Activated naive CD8-positive, alpha-beta T cell treated with anti-CD3 and anti-CD28 coated beads for 36 hours (primary cell): ENCODE measurements around the gene PRKAG3. TPM values are rescaled to one million over a fixed set of nuclear protein-coding genes. Genes with fewer than 3 reads are reported as not detected.
A peak's percentile ranks its signal among the peaks of the same experiment; 100 is the strongest.

ENCODE experiments used
- DNase-seq: peaks from one replicate; pipeline ENCODE4 v3.0.0; 2021
- H3K27ac Mint-ChIP-seq: one replicate; pipeline ENCODE4 v1.8.0; 2022; ENCODE audit warnings: mild to moderate bottlenecking, moderate library complexity, mixed read lengths
- H3K27me3 Mint-ChIP-seq: one replicate; pipeline ENCODE4 v1.8.0; 2022; ENCODE audit warnings: mild to moderate bottlenecking, mixed read lengths
- H3K36me3 Mint-ChIP-seq: one replicate; pipeline ENCODE4 v1.8.0; 2021; ENCODE audit warnings: mild to moderate bottlenecking, mixed read lengths
- H3K4me1 Mint-ChIP-seq: one replicate; pipeline ENCODE4 v1.8.0; 2021; ENCODE audit warnings: mixed read lengths
- H3K4me3 Mint-ChIP-seq: one replicate; pipeline ENCODE4 v1.8.0; 2022; ENCODE audit warnings: mild to moderate bottlenecking, moderate library complexity, mixed read lengths
- H3K9me3 Mint-ChIP-seq: one replicate; pipeline ENCODE4 v1.8.0; 2022; ENCODE audit warnings: mixed read lengths
- total RNA-seq, 2 experiments: library from RNA; stranded (reverse); gene quantifications; one replicate each; pipeline ENCODE4 v1.2.3, GENCODE V29; 2021

PRKAG3 gene
- total RNA-seq: not detected

DNA sequence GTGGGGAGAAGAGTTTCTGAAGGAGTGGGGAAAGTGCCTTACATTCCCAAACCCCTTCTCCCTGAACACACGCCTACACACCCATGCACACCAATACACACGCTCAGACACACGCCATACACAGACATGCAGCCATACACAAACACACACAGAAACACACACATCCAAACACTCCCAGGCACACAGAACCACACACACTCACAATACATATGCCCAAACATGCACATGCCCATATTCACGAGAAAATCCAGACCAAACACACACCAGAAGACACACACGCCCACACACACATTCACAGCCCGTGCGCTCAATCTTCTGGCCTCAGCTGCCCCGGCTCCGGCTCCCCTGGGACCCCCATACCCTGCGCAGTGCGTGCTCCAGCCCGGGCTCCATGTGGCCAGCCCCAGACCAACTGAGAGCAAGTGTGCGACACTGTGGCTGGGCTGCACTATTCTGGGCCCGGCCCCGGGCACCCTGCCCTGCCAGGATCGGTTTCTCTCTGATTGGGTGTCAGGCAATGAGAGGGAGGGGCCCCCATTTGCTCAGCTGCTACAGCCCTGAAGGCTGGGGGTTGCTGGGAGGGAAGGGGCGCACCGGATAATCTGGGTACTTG is at the start of gene PRKAG3:
TSS of gene PRKAG3 (minus strand) at position 426 of the 613 bp plus-strand sequence.
- no peaks in the 10 kb centered on the region for H3K4me1 Mint-ChIP-seq
- H3K36me3 Mint-ChIP-seq: no peaks in the 10 kb centered on the region
- no peaks in the 10 kb centered on the region for H3K9me3 Mint-ChIP-seq
- peaks cover 17% of the 10 kb centered on the region for H3K27me3 Mint-ChIP-seq
- no peak for DNase-seq
- H3K4me3 Mint-ChIP-seq: no peak within 1 kb of the TSS
- no peak within 1 kb of the TSS for H3K27ac Mint-ChIP-seq

DNA sequence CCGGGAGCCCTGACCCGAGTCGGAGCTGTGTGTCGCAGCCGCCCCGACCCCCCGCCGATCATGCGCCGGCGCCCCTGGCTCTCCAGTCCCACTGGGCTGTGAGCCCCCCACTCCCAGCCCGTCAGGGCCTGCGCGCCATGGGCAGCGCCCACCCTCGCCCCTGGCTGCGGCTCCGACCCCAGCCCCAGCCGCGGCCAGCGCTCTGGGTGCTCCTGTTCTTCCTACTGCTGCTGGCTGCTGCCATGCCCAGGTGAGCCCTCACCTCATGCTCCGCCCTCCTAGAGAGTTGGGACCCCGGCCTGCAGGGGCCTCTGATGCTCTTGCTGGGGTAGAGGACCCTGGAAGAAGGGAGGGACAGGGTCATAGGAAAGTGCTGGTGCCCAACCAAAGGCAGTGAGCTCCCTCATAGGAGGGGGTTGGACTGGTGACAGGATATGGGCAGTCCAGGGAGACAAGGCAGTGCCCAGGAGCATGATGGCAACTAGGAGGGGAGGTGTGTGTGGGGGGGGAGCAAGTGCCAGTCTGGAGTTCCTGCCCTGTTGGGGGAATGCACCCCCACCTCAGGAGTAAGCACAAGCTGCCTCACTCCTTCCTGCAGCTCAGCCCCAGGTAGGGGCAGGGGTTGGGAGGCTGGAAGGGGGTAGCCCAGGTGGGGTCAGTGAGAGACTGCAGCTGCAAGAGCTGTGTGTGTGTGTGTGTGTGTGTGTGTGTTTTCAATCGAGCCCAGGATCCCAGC is 49.4 kb upstream of the PRKAG3 start:
- H3K36me3 Mint-ChIP-seq: peaks cover 3% of the 10 kb centered on the region
- H3K4me1 Mint-ChIP-seq: peaks cover 45% of the 10 kb centered on the region
- peak overlapping the region; percentile 46 for H3K27ac Mint-ChIP-seq
- peaks cover 17% of the 10 kb centered on the region for H3K27me3 Mint-ChIP-seq
- DNase-seq: no peak
- no peaks in the 10 kb centered on the region for H3K9me3 Mint-ChIP-seq
- H3K4me3 Mint-ChIP-seq: peak overlapping the region; percentile 73

DNA sequence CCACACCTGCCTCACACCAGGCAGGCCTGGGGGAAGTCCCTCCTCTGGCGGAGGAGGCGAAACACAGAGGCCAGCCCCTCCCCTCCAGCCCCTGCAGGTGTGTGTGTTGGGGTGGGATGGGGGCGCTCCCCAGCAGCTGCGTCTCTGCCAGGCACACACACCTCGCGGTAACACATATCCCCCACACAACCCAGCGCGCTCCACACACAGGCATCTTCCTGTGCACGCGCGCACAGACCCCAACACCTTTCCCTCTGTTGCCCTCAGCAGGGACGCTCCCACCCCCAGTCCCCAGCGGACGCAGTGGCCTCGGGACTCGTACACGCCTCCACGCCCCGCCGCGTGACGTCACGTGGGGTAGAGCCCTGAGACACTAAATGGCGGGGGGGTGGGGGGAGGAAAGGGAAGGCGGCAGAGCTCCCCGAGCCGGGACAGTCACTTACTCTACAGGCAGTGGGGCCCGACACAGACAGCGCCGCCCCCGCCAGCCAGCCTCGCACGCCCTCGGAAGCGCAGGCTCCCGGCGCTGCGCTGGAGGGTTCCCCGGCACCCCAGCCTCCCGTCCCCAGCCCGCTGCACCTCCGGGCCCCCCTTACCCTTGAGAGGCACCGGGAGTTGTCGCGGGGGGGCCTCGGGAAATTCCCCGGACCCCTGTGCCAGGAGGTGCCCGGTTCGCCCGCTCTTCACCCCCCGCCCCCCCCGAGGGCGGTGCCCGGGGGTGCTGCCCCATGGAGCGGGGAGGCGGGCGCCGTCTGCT is 48.7 kb upstream of the PRKAG3 start, which contains the start of gene WNT10A:
TSS of gene WNT10A (plus strand) at position 751 of the 757 bp plus-strand sequence. CDS start 144 bp downstream, outside the sequence.
- DNase-seq: peak; percentile 75
- Mint-ChIP-seq H3K27ac (peak within 1 kb of the TSS; percentile 69), H3K9me3 (no peaks in the 10 kb centered on the region), H3K27me3 (peaks cover 25% of the 10 kb centered on the region), H3K4me3 (peak within 1 kb of the TSS; percentile 79), H3K36me3 (peaks cover 3% of the 10 kb centered on the region), H3K4me1 (peaks cover 43% of the 10 kb centered on the region)

DNA sequence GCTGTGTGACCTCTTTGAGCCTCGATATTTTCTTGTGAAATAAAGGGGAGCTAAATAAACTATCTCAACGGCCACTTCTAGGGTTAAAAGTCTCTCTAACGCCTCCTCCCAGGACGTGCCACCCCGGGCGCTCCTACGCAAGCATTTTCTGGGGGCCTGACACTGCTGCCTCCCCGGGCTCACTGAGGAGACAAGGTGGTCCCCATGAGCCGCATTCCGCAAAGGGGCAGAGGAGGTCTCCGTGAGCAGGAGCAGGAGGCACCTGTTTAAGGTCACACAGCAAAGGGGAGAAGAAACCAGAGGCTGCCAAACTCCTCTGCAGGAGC is 48.1 kb upstream of the PRKAG3 start:
- H3K4me3 Mint-ChIP-seq: peak overlapping the region; percentile 79
- H3K27ac Mint-ChIP-seq: peak overlapping the region; percentile 69
- peaks cover 29% of the 10 kb centered on the region for H3K27me3 Mint-ChIP-seq
- H3K4me1 Mint-ChIP-seq: peaks cover 43% of the 10 kb centered on the region
- DNase-seq: no peak
- H3K36me3 Mint-ChIP-seq: peaks cover 3% of the 10 kb centered on the region
- no peaks in the 10 kb centered on the region for H3K9me3 Mint-ChIP-seq

DNA sequence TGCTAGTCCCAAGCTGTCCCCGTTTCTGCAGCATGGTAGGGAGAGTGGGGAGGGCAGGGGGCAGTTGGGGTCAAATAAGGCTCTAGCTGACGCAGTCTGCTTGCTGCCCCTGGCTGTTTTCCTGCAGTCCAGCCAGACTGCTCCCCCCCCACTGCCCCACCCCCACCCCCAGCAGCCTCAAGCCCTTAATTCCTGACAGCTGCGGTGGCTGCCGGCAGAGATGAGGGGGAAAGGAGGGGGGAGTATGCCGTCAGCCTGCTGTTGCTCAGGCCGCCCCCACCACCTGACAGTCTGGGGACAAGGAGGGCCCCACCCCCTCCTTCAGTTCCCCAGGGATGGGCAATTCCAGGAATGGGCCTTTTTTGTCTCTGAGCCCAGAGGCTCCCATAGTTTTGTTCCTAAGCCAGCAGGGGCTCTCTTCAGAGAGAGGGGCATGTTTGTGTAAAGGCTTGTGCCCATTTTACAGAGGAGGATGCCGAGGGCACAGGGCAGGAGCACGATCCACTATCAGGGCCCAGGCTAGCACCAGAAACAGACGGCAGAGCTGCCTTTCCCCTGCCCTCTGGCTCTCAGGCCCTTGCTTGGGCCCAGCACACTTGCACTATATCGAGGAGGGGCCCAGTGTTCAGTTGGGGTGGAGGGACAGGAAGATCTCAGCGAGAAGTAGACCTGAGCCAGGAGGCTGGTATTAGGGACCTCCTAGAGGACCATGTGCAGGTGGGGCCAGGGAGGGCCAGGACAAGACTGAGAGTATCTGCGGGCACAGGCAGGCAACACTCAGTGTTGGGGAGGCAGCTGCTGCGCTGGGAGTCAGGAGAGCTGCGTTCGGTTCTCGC is 47.5 kb upstream of the PRKAG3 start:
- Mint-ChIP-seq H3K27me3 (peaks cover 30% of the 10 kb centered on the region), H3K9me3 (no peaks in the 10 kb centered on the region), H3K4me3 (peak overlapping the region; percentile 79), H3K4me1 (peaks cover 42% of the 10 kb centered on the region), H3K36me3 (no peaks in the 10 kb centered on the region), H3K27ac (peak overlapping the region; percentile 69)
- no peak for DNase-seq

DNA sequence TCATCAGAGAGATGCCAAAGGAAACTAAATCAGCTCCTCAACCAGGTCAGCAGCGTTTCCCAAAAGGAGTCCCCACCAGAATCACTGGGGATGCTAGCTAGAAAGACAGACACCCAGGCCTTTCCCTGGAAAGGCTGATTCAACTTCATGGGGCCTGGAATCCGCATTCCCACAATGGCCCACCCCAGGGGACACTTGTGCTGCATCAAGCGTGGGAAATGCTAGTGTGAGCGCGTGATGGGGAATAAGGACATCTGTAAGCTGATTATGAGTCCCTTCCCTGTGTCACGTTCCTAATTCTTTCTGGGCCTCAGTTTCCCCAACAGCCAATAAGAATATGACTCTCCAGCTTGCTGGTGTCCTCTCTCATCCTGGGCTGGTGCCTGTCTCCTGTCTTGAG is 46.9 kb upstream of the PRKAG3 start:
- H3K27ac Mint-ChIP-seq: no peak overlapping the region
- peaks cover 35% of the 10 kb centered on the region for H3K27me3 Mint-ChIP-seq
- no peak overlapping the region for H3K4me3 Mint-ChIP-seq
- H3K9me3 Mint-ChIP-seq: no peaks in the 10 kb centered on the region
- DNase-seq: no peak
- H3K36me3 Mint-ChIP-seq: no peaks in the 10 kb centered on the region
- H3K4me1 Mint-ChIP-seq: peaks cover 42% of the 10 kb centered on the region

DNA sequence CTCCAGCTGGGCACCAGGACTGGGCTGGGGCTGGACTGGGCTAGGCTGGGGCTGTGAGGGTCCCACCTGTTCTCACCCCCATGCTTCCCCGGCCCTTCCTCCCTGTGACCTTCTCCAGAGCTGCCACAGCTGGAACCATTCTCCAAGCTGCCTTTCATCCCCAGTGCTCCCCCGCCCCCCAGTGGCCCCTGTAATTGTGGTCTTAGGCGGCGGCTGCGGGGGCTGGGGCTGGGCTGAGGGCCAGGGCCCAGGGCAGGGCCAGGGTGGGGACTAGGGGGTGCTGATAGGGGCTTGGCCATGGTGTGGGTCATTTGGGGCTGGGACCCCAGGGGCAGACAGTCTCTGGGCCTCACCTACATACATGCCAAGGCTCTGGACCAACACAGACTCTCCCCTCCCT is 46.3 kb upstream of the PRKAG3 start:
- Mint-ChIP-seq H3K36me3 (no peaks in the 10 kb centered on the region), H3K4me1 (peaks cover 42% of the 10 kb centered on the region), H3K27me3 (peaks cover 37% of the 10 kb centered on the region), H3K9me3 (no peaks in the 10 kb centered on the region), H3K27ac (no peak overlapping the region), H3K4me3 (no peak overlapping the region)
- DNase-seq: no peak

DNA sequence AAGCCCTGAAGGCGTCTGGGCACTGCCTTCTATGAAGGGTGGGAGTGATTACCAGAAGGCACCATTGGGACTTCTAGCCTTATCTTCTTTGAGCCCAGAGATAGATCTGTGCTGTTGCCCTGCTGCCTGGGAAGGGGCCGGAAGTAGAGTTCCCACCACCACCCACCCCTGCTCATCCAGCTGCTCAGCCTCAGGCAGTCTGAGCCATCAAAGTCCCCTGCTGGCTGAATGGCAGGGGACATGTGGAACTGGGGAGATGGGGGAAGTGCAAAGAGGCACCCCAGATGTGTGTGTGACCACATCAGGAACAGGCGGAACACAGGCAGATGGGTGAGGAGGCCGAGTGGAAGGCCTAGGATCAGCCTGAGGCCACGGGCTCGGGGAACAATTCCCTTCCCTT is 45.7 kb upstream of the PRKAG3 start:
- Mint-ChIP-seq H3K27me3 (peaks cover 43% of the 10 kb centered on the region), H3K36me3 (no peaks in the 10 kb centered on the region), H3K4me1 (peaks cover 40% of the 10 kb centered on the region), H3K27ac (no peak overlapping the region), H3K9me3 (no peaks in the 10 kb centered on the region), H3K4me3 (no peak overlapping the region)
- no peak for DNase-seq

DNA sequence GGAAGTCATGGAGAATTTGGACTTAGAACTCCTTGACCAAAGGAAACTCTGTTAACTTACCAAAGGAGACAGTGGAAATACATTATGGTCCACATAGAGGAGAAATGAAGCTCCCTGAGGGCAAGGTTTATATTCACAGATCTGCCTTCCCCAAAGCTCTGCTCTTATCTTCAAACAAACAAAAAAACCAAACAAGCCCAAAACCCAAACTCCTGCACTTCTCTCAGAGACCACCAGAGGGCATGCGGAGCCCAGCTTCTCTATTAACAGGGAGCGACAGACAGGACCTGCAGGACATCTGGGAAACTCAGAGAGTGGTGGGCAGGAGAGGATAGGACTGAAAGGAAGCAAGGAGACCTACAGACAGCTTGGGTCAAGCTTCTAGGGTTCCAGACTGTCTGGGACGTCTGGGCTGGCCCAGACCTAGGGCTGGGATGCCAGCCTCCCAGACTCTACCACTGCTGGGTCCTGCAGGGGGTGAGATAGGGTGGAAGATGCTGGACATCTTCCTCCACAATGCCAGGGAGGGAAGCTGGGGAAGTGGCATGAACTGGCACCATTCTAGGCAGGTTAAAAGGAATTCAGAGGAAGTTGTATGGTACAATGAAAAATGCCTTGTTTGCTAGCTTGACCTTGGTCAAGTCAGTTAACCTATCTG is 45.1 kb upstream of the PRKAG3 start:
- Mint-ChIP-seq H3K9me3 (no peaks in the 10 kb centered on the region), H3K4me3 (no peak overlapping the region), H3K27ac (no peak overlapping the region), H3K36me3 (no peaks in the 10 kb centered on the region), H3K4me1 (peaks cover 43% of the 10 kb centered on the region), H3K27me3 (peaks cover 49% of the 10 kb centered on the region)
- DNase-seq: peak; percentile 59

DNA sequence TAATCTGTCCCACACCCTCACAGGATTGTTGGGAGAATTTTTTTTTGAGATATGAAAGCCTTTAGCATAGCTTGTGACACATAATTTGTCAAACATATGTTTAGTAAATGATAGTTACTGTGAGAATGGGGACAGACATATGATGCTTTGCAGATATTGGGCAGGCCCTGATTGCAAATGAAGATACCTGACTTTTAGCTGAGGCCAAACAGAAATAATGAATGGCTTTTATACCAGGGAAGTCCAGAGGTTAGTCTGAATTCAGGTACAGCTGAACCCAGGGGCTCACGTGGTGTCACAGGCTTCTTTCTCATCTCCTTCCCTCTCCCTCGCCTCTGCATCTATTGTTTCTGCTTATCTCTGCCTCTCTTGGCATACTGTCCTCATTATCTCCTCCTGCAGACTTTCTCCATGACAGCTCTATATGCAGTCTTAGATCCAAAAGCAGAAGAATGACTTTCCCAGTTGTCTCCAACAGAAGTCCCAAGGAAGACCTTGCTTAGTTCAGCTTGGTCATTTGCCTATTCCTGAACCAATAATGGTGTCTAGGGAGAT is 44.2 kb upstream of the PRKAG3 start:
- Mint-ChIP-seq H3K4me3 (no peak overlapping the region), H3K36me3 (no peaks in the 10 kb centered on the region), H3K4me1 (peaks cover 37% of the 10 kb centered on the region), H3K27me3 (peaks cover 53% of the 10 kb centered on the region), H3K9me3 (no peaks in the 10 kb centered on the region), H3K27ac (no peak overlapping the region)
- DNase-seq: no peak

DNA sequence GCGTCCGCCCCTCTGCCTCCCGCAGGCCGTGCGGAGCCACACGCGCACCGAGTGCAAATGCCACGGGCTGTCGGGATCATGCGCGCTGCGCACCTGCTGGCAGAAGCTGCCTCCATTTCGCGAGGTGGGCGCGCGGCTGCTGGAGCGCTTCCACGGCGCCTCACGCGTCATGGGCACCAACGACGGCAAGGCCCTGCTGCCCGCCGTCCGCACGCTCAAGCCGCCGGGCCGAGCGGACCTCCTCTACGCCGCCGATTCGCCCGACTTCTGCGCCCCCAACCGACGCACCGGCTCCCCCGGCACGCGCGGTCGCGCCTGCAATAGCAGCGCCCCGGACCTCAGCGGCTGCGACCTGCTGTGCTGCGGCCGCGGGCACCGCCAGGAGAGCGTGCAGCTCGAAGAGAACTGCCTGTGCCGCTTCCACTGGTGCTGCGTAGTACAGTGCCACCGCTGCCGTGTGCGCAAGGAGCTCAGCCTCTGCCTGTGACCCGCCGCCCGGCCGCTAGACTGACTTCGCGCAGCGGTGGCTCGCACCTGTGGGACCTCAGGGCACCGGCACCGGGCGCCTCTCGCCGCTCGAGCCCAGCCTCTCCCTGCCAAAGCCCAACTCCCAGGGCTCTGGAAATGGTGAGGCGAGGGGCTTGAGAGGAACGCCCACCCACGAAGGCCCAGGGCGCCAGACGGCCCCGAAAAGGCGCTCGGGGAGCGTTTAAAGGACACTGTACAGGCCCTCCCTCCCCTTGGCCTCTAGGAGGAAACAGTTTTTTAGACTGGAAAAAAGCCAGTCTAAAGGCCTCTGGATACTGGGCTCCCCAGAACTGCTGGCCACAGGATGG is 42.0 kb upstream of the PRKAG3 start:
- H3K4me3 Mint-ChIP-seq: peak overlapping the region; percentile 24
- no peak for DNase-seq

DNA sequence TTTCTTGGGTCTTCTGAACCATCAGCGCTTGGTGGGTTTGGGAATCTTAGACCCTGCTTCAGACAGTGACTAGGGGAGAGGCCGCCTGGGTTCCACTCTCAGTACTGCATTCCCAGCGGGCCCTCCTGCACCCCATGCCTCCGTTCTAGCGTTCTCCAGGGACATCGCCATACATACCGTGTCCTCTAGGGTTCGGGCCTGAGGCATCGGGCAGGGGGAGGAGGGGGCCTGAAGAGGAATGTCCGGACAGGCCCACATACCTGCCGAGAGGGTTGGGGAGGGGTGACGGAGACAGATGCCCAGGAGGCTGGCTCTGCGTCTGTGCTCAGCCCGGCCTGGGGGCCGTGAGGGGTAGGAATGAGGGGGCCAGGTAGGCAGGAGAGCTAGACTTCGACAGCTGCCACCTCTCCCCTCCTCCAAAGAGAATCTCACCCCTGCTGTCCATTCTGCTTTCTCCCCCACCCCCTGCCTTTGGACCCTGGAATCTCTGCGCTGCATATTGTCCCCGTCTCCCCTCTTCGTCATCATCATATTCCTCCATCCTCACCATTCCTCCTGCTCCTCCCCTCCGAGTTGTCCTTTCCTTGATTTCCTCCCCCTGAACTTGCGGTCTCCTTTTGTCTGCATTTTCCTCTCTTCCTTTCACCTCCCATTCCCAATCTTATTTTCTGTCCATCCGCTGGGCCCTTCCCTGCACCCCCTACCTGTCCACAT is 41.2 kb upstream of the PRKAG3 start:
- H3K36me3 Mint-ChIP-seq: no peaks in the 10 kb centered on the region
- peaks cover 74% of the 10 kb centered on the region for H3K27me3 Mint-ChIP-seq
- DNase-seq: no peak
- H3K27ac Mint-ChIP-seq: no peak overlapping the region
- H3K9me3 Mint-ChIP-seq: no peaks in the 10 kb centered on the region
- H3K4me3 Mint-ChIP-seq: peak overlapping the region; percentile 24
- peaks cover 24% of the 10 kb centered on the region for H3K4me1 Mint-ChIP-seq

More for the DNA sequence above, 42.0 kb upstream of the PRKAG3 start:
- Mint-ChIP-seq H3K36me3 (no peaks in the 10 kb centered on the region), H3K27ac (no peak overlapping the region), H3K4me1 (peaks cover 24% of the 10 kb centered on the region), H3K9me3 (no peaks in the 10 kb centered on the region), H3K27me3 (peaks cover 71% of the 10 kb centered on the region)
